Upper lobe of left lung (tissue), 4 donors: ENCODE data around the gene OTOP1.

ENCODE experiments used
- CTCF ChIP-seq, 6 experiments: fragments of 450-650 bp in 4 of 6; fragments of 200-600 bp in 2 of 6; sonication (generic) in 2 of 6; IDR thresholded peaks; one replicate each; pipeline ENCODE4 v1.5.1; 2016 to 2019; ENCODE audit warnings: antibody characterized with exemption in 6 of 6
- EP300 ChIP-seq, 4 donors: sonication (generic); formaldehyde crosslinking; IDR thresholded peaks; one replicate each; pipeline ENCODE4 v1.5.1; 2017; ENCODE audit warnings: antibody characterized with exemption in 4 of 4, control low read depth in 2 of 4
- POLR2A ChIP-seq, 4 donors: fragments of 450-650 bp; IDR thresholded peaks; one replicate each; pipeline ENCODE4 v1.5.1; 2016 to 2017; ENCODE audit warnings: antibody characterized with exemption in 4 of 4, mild to moderate bottlenecking in 2 of 4
- POLR2AphosphoS5 ChIP-seq, 2 donors: sonication (generic); formaldehyde crosslinking; IDR thresholded peaks; one replicate each; pipeline ENCODE4 v1.5.1; 2017; ENCODE audit warnings: antibody characterized with exemption in 2 of 2

GRCh38 chr4:4267981-4268380, 41.3 kb upstream of the OTOP1 start:
- TF ChIP-seq POLR2A (IDR thresholded peaks at IDR 0.05) (no peak), CTCF (IDR thresholded peaks at IDR 0.05) (no peak), POLR2AphosphoS5 (IDR thresholded peaks at IDR 0.05) (no peak), EP300 (IDR thresholded peaks at IDR 0.05) (no peak)
